A673 (cell line): Measurements from ENCODE around the gene TAP2. TPM values are rescaled to one million over a fixed set of nuclear protein-coding genes. Genes with fewer than 3 reads are reported as not detected.

ENCODE experiments used
- BruUV-seq: library from RNA; stranded (reverse); fragments of 400-500 nt; replicated peaks from 2 replicates; lab custom pipeline; 2021; lab: Mats Ljungman, UMichigan
- CTCF ChIA-PET: fragments of 300-600 bp; sonication (Branson Sonifier 250); formaldehyde crosslinking; loops from one replicate; lab custom pipeline; 2022; ENCODE audit warnings: antibody characterized with exemption; lab: Charles Lee
- POLR2A ChIA-PET: fragments of 300-600 bp; sonication (Branson Sonifier 250); formaldehyde crosslinking; loops from one replicate; lab custom pipeline; 2022; ENCODE audit warnings: antibody characterized with exemption; ENCODE audit not compliant: low non-redundant PET; lab: Charles Lee
- DNase-seq: peaks from one replicate; pipeline ENCODE4 v3.0.0-alpha.2; 2015; ENCODE audit warnings: low spot score
- H3K27ac ChIP-seq: fragments of 200-600 bp; sonication (generic); 2 replicates; pipeline ENCODE4 v1.5.1; 2016; ENCODE audit warnings: mixed run types, low read depth, mild to moderate bottlenecking, mixed read lengths, antibody characterized with exemption, low read length; ENCODE audit not compliant: poor library complexity, severe bottlenecking
- H3K27me3 ChIP-seq: fragments of 200-600 bp; sonication (generic); replicated peaks from 2 replicates; pipeline ENCODE4 v1.6.1; 2017; ENCODE audit warnings: mixed run types, low read depth, mild to moderate bottlenecking, mixed read lengths, antibody characterized with exemption, low read length; ENCODE audit not compliant: insufficient read depth, poor library complexity
- H3K36me3 ChIP-seq: fragments of 200-600 bp; sonication (generic); 2 replicates; pipeline ENCODE4 v1.6.1; 2016; ENCODE audit warnings: mixed run types, mild to moderate bottlenecking, mixed read lengths, antibody characterized with exemption, low read length; ENCODE audit not compliant: insufficient read depth, poor library complexity, severe bottlenecking
- H3K4me1 ChIP-seq: fragments of 200-600 bp; sonication (generic); 2 replicates; pipeline ENCODE4 v1.6.1; 2017; ENCODE audit warnings: mixed run types, mild to moderate bottlenecking, mixed read lengths, antibody characterized with exemption, low read length; ENCODE audit not compliant: insufficient read depth, poor library complexity, severe bottlenecking
- H3K4me3 ChIP-seq: fragments of 200-600 bp; sonication (generic); 2 replicates; pipeline ENCODE4 v1.5.1; 2016; ENCODE audit warnings: low read depth, mixed run types, mild to moderate bottlenecking, mixed read lengths, low read length; ENCODE audit not compliant: poor library complexity, severe bottlenecking
- H3K9me3 ChIP-seq: fragments of 200-600 bp; sonication (generic); 2 replicates; pipeline ENCODE4 v1.6.1; 2016; ENCODE audit warnings: mixed run types, low read depth, mild to moderate bottlenecking, mixed read lengths, antibody characterized with exemption, low read length; ENCODE audit not compliant: poor library complexity, severe bottlenecking
- CTCF ChIP-seq: fragments of 300-800, 200-600 bp; sonication (generic); conservative IDR thresholded peaks from 2 replicates; pipeline ENCODE4 v1.5.1; 2017; ENCODE audit warnings: low read depth, mild to moderate bottlenecking, antibody characterized with exemption, low read length, moderate library complexity, mixed read lengths
- EZH2 ChIP-seq: fragments of 200-600 bp; sonication (generic); IDR thresholded peaks from 2 replicates; pipeline ENCODE4 v1.6.1; 2017; ENCODE audit warnings: borderline replicate concordance, low read depth, mild to moderate bottlenecking, mixed read lengths, antibody characterized with exemption, low read length; ENCODE audit not compliant: poor library complexity, severe bottlenecking
- intact Hi-C: fragments of 100-400 bp; cut with micrococcal nuclease; formaldehyde crosslinking; loops from one replicate; pipeline ENCODE4 v1.10.0; 2022; ENCODE audit not compliant: unreplicated experiment
- total RNA-seq: library from RNA; stranded (reverse); gene quantifications from 2 replicates; pipeline ENCODE4 v1.2.3, GENCODE V29; 2021

The TAP2 gene
- total RNA-seq, 1 experiment from 2014 or later = 46.5 TPM

- Histone ChIP-seq H3K4me3 (peak within 1 kb of the TSS; percentile 93), H3K9me3 (no peaks in the 10 kb centered on the region), H3K27me3 (peaks cover 27% of the 10 kb centered on the region), H3K27ac (peak within 1 kb of the TSS; percentile 77), H3K36me3 (no peaks in the 10 kb centered on the region), H3K4me1 (no peaks in the 10 kb centered on the region)
- peak; percentile 96 for DNase-seq
- ChIA-PET POLR2A (no interaction called here), CTCF (interaction anchor here (0.6 to 2.6 kb wide), 6 partner anchors 9 to 765 kb away, joined by 3 to 56 read pairs (median 6); partner anchors contain the start of gene TAP2)
- no TSS peak for BruUV-seq
- TF ChIP-seq CTCF (peak; percentile 90), EZH2 (no peak)
- intact Hi-C loops = loop anchor here (1.0 kb wide), 1 partner anchor 15 kb away; the partner anchor contains the start of gene TAP2
These were observed 15.2 kb upstream of the TAP2 start, which contains the start of the genes PSMB9 and TAP1 for GRCh38 chr6:32853541-32854375. TSS of gene PSMB9 (plus strand) at chr6:32854192. CDS start at chr6:32854230, 38 bp downstream. TSS of gene TAP1 (minus strand) at chr6:32853704. CDS start at chr6:32853636, 68 bp downstream.

GRCh38 chr6:32852844-32853540 is 14.5 kb upstream of the TAP2 start:
- BruUV-seq = no TSS peak
- ChIA-PET POLR2A (no interaction called here), CTCF (interaction anchor here (0.6 to 2.6 kb wide), 4 partner anchors 8 to 131 kb away, joined by 3 to 56 read pairs (median 6); partner anchors contain the start of gene TAP2)
- H3K4me3 ChIP-seq = peak overlapping the region; percentile 93
- H3K36me3 ChIP-seq = no peaks in the 10 kb centered on the region
- H3K4me1 ChIP-seq = no peaks in the 10 kb centered on the region
- no peaks in the 10 kb centered on the region for H3K9me3 ChIP-seq
- intact Hi-C loops = loop anchor here (1.0 kb wide), 1 partner anchor 15 kb away; the partner anchor contains the start of gene TAP2
- peak; percentile 31 for DNase-seq
- TF ChIP-seq EZH2 (no peak), CTCF (no peak)
- peak overlapping the region; percentile 77 for H3K27ac ChIP-seq
- H3K27me3 ChIP-seq = peaks cover 27% of the 10 kb centered on the region
